Subcutaneous adipose tissue (tissue), 4 donors: ENCODE measurements around the gene ARHGAP6. TPM values are rescaled to one million over a fixed set of nuclear protein-coding genes. Genes with fewer than 3 reads are reported as not detected.

Source experiments
- CTCF ChIP-seq: fragments of 450-650 bp; IDR thresholded peaks from one replicate; pipeline ENCODE4 v1.5.1; 2016; ENCODE audit warnings: low read depth, mild to moderate bottlenecking, control low read depth, antibody characterized with exemption, moderate library complexity
- total RNA-seq, 4 donors: library from RNA; depleted of rRNA; stranded (reverse); fragments of >200 nt; gene quantifications; one replicate each; pipeline ENCODE4 v1.1.0, GENCODE V29; 2016

Gene ARHGAP6
- total RNA-seq, 4 donors from 2014 or later, result 20.7 to 40.3 (median 30.7) TPM

- no peak for TF ChIP-seq CTCF
Measured at GRCh38 chrX:11589641-11590040, 76.1 kb downstream of the ARHGAP6 start.

- no peak for TF ChIP-seq CTCF
Measured at GRCh38 chrX:11588097-11588496, 77.6 kb downstream of the ARHGAP6 start.

GRCh38 chrX:11585174-11585573 is 80.5 kb downstream of the ARHGAP6 start:
- no peak for TF ChIP-seq CTCF

GRCh38 chrX:11580789-11581188 is 84.9 kb downstream of the ARHGAP6 start:
- TF ChIP-seq CTCF, result no peak

GRCh38 chrX:11579636-11580600 is 85.8 kb downstream of the ARHGAP6 start:
- no peak for TF ChIP-seq CTCF

- no peak for TF ChIP-seq CTCF
Measured at GRCh38 chrX:11577603-11578002, 88.1 kb downstream of the ARHGAP6 start.

GRCh38 chrX:11575332-11575731 is 90.4 kb downstream of the ARHGAP6 start:
- TF ChIP-seq CTCF, result no peak
